Stomach (tissue), 4 donors: ENCODE data around the gene TROAP.

ENCODE experiments used
- EP300 ChIP-seq: sonication (generic); formaldehyde crosslinking; IDR thresholded peaks from one replicate; pipeline ENCODE4 v1.6.1; 2017; ENCODE audit warnings: antibody characterized with exemption
- POLR2AphosphoS5 ChIP-seq, 3 donors: sonication (generic); formaldehyde crosslinking; IDR thresholded peaks; one replicate each; pipeline ENCODE4 v1.6.1; 2016; ENCODE audit warnings: antibody characterized with exemption in 3 of 3
- TF ChIP-seq, protein P1 (sequence below), 7 experiments: fragments of 450-650 bp in 4 of 7; fragments of 200-600 bp in 3 of 7; sonication (generic) in 3 of 7; IDR thresholded peaks; one replicate each; pipeline ENCODE4 v1.5.1; 2016 to 2019; ENCODE audit warnings: antibody characterized with exemption in 7 of 7, control low read depth in 2 of 7, mild to moderate bottlenecking in 1 of 7

DNA sequence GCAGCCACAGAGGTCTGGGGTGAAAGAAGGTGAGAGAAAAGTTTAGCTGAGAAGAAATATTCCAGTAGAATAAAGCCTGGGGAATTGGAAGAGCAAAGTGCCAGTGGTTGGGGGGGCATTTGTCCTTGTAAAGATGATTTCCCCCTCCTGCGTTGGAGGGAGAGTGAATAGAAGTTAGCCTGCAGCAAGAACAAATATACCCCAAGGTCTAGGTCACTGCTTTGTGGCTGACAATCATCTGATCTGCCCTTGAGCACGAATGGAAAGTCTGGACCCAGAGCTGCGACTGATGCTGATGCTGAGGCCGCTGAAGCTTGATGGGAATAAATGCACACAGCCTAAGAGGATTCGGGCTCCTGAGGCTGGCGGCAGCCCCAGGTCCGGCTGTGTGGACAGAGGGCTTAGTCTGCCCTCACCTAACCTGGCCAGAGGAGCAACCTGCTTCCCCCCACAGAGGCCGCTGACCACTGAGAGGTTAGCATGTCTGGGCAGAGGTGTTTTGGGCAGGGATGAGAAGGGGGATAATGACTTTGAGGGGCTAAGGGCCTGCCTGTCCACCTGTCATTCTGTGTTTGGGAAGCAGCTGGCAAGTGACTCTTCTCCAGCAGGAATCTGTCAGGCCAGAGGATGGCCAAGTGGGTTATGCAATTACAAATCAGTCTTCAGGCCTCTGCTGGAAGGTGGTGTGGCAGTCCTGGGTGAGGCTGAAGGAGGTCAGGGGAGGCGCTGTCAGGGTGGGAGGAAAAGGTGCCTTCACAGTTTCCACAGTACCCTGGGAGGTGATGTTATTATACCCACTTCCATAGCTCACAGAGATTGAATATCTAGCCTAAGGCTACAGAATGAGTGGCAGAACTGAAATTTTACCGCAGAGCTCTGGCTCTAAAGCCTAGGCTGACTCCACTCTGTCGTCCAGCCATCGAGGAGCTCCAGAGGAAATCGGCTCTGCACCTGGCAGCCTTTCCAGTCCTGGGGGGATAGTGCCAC is 46.5 kb upstream of the TROAP start:
- TF ChIP-seq, protein P1, sequence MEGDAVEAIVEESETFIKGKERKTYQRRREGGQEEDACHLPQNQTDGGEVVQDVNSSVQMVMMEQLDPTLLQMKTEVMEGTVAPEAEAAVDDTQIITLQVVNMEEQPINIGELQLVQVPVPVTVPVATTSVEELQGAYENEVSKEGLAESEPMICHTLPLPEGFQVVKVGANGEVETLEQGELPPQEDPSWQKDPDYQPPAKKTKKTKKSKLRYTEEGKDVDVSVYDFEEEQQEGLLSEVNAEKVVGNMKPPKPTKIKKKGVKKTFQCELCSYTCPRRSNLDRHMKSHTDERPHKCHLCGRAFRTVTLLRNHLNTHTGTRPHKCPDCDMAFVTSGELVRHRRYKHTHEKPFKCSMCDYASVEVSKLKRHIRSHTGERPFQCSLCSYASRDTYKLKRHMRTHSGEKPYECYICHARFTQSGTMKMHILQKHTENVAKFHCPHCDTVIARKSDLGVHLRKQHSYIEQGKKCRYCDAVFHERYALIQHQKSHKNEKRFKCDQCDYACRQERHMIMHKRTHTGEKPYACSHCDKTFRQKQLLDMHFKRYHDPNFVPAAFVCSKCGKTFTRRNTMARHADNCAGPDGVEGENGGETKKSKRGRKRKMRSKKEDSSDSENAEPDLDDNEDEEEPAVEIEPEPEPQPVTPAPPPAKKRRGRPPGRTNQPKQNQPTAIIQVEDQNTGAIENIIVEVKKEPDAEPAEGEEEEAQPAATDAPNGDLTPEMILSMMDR (IDR thresholded peaks at IDR 0.05): no peak
- TF ChIP-seq POLR2AphosphoS5 (IDR thresholded peaks at IDR 0.05) (no peak), EP300 (no peak)
